Right lobe of liver (tissue), 4 donors: Measurements from ENCODE around the gene SHQ1.

Experiments used
- CTCF ChIP-seq, 4 donors: fragments of 200-600 bp in 3 of 4; fragments of 450-650 bp in 1 of 4; IDR thresholded peaks; one replicate each; pipeline versions ENCODE4 v1.5.1 to v1.8.0; 2016 to 2022; ENCODE audit warnings: antibody characterized with exemption in 4 of 4, mild to moderate bottlenecking in 2 of 4
- POLR2A ChIP-seq: fragments of 450-650 bp; IDR thresholded peaks from one replicate; pipeline ENCODE4 v1.6.1; 2017; ENCODE audit warnings: antibody characterized with exemption, mild to moderate bottlenecking
- donor health status: DM: no; HTN: no; CAD: no.
- donor health status: DM: no; HTN: no; CAD: no.
- donor health status: DM: no; HTN: yes; CAD: no.

- no peak for TF ChIP-seq CTCF (IDR thresholded peaks at IDR 0.05)
- TF ChIP-seq POLR2A: no peak
Observed at GRCh38 chr3:72804361-72804760, 43.9 kb downstream of the SHQ1 start.
